Stimulated activated CD8-positive, alpha-beta memory T cell treated with anti-CD3 and anti-CD28 coated beads, Interleukin-4, amount 100 ng/mL, for 4 hours (primary cell): ENCODE data around the gene ENPP4.
"Not testable (repeated sequence)": the region's sequence is repeated elsewhere in the genome, so short reads cannot be mapped to it uniquely, and the experiment has no call there.

ENCODE experiments used
- DNase-seq, 2 donors: peaks; one replicate each; pipeline ENCODE4 v3.0.0-alpha.2; 2020; ENCODE audit warnings: low read depth in 2 of 2, low spot score in 1 of 2

ENPP4 gene

GRCh38 chr6:46129291-46129628 lies 529 bp upstream of the ENPP4 start:
- DNase-seq, result peak in 1 of 2 donors; percentile 2

GRCh38 chr6:46130666-46131065 lies 877 bp downstream of the ENPP4 start:
- no peak for DNase-seq

GRCh38 chr6:46131291-46131690 lies 1.5 kb downstream of the ENPP4 start:
- DNase-seq, result not testable (repeated sequence)

GRCh38 chr6:46134216-46134615 lies 4.4 kb downstream of the ENPP4 start:
- no peak for DNase-seq

GRCh38 chr6:46135176-46135575 lies 5.4 kb downstream of the ENPP4 start:
- no peak for DNase-seq

- no peak for DNase-seq
These were observed 7.0 kb downstream of the ENPP4 start for GRCh38 chr6:46136831-46137230.

- DNase-seq, result no peak
These were observed 7.6 kb downstream of the ENPP4 start for GRCh38 chr6:46137387-46137786.

- DNase-seq, result no peak
These were observed 8.5 kb downstream of the ENPP4 start for GRCh38 chr6:46138281-46138680.

GRCh38 chr6:46144270-46144669 lies 14.5 kb downstream of the ENPP4 start:
- DNase-seq, result no peak

GRCh38 chr6:46149066-46149465 lies 19.3 kb downstream of the ENPP4 start:
- DNase-seq, result not testable (repeated sequence)

GRCh38 chr6:46156701-46157100 lies 26.9 kb downstream of the ENPP4 start:
- no peak for DNase-seq

GRCh38 chr6:46159229-46159628 lies 29.4 kb downstream of the ENPP4 start:
- DNase-seq, result no peak

- no peak for DNase-seq
These were observed 30.3 kb downstream of the ENPP4 start for GRCh38 chr6:46160102-46160501.

- DNase-seq, result peak; percentile 41 to 68
These were observed 40.8 kb downstream of the ENPP4 start, which contains the start of gene ENPP5 for GRCh38 chr6:46170357-46171289. Gene ENPP5, minus strand, starts transcription at chr6:46170980. Its CDS starts 2,718 bp downstream, at chr6:46168262.

- DNase-seq, result no peak
These were observed 42.4 kb downstream of the ENPP4 start for GRCh38 chr6:46172176-46172575.

GRCh38 chr6:46174904-46175303 lies 45.1 kb downstream of the ENPP4 start:
- DNase-seq, result no peak

GRCh38 chr6:46175446-46175845 lies 45.7 kb downstream of the ENPP4 start:
- DNase-seq, result no peak

GRCh38 chr6:46175976-46176375 lies 46.2 kb downstream of the ENPP4 start:
- DNase-seq, result no peak

GRCh38 chr6:46184114-46184513 lies 54.3 kb downstream of the ENPP4 start:
- DNase-seq, result no peak

GRCh38 chr6:46186583-46186982 lies 56.8 kb downstream of the ENPP4 start:
- no peak for DNase-seq

- no peak for DNase-seq
These were observed 59.9 kb downstream of the ENPP4 start for GRCh38 chr6:46189726-46190125.

- no peak for DNase-seq
These were observed 61.1 kb downstream of the ENPP4 start for GRCh38 chr6:46190889-46191288.

GRCh38 chr6:46191961-46192360 lies 62.2 kb downstream of the ENPP4 start:
- no peak for DNase-seq
